ENCODE measurements around the gene ACSS1.
A peak's percentile ranks its signal among the peaks of the same experiment; 100 is the strongest.

The ACSS1 gene

DNA sequence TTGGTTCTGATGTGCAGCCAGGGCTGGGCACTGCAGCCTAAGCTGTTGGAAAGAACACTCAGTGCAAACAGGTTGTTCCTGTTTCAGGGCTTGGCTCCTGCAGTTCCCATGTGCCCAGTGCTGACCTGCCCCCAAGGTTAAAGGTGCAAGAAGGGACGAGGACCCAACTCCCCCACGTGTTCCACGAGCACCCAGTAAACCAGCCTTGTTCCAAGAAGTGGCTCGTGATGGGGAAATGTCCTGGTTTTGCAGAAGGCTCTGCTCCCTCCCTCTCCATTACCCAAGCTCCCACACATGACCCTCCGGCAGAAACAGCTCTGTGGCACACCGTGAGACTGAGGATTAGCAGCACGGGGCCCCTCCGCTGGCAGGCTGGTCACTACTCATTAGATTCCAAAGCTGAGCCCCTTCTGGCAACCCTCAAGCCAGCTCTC is 9.4 kb downstream of the ACSS1 start:
- peak in 2 of 58 donors; percentile 7 to 66 for DNase-seq

DNA sequence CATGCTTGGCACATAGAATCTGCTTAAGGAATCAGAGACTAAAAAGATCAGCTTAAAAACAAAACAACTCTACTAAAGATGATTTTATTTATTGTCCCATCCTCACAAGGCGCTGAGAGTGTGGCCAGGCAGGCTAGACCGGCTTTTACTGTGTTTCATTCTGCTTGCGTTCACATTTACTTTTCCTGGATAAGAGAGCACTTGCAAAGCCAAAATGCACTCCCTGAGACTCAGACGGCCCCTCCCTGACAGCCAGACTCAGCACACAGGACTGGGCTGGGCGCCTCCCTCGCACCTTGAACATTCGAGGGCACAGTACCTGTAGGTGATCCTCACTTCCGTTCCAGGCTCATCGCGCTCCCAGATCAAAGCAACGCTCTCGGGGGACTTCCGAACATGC is 10.2 kb downstream of the ACSS1 start:
- DNase-seq, result no peak

DNA sequence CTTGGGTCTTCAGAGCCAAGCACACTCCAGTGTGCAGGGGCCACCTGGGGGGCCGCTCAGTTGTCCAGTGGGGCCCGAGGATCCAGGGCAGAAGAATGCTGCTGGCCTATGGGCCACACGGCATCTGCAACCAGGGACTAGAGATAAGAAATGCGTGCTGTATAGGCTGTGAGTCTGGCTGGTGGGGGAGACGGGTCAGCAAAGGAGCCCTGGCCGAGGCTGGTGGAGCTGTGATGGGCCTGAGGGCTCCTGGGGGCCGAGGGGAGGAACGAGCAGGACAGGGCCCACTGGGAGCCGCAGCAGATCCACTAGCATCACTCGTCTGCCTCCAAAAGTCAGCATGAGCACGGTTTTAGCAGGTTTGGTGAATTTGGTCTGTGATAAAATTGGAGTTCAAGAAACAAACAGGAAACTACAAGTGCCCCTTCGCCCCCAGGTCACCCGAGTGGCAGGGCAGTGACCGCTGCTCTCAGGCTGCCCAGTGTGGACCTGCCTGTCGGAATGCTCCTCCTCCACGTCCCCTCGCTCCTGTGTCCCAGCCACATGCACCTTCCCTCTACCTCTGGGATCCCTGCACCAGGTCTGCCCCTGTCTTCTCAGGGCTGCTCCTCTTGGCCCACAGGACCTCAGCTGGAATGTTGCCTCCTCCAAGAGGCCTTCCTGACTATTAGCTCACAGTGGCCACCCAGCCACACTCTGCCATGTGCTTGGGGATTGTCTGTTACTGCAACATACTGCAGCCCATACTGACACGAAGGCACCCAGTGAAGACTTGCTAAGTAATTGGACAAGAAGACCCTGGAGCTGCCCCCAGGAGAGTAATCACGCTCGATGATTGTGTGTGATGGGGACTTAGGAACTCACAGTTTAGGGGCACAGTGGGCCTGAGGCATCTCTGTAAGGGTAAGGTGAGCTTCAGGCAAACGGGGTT is 10.9 kb downstream of the ACSS1 start:
- no peak for DNase-seq

DNA sequence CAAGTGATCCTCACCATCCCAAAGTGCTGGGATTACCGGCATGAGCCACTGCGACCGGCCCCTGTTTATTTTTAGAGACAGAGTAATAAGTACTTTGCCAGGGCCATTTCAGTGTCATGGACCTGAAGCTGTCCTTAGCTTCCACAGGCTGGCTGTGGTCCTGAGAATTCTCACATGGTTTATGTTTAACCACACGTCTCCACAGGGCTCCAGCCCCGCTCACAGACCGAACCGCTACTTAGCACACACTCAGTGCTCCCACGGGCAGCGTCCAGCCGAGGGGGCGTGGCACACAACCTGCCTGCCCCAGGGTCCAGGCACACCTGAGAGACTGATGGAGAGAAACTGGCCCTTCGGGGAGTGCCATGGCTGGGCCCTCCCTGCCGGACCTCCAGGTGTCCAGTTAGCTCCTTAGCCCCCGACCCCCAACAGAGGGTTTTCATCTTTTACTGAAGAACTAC is 11.7 kb downstream of the ACSS1 start:
- no peak for DNase-seq

DNA sequence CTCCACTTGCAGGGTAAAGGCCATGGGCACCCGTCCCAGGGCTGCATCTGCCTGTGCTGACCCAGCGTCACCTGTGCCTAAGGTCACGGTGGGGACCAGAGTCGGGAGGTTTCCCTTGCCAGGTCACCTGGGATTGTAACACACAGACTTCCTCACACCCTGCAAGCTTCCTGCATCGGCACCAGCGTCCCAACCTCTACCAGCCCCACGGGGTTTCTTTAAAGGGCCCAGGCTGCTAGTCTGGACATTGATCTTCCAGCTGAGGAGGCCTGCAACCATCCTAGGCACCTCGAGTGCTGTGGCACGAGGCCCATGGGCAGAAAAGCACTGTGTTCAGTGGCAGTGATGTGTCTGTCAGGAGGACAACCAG is 12.6 kb downstream of the ACSS1 start:
- no peak for DNase-seq

DNA sequence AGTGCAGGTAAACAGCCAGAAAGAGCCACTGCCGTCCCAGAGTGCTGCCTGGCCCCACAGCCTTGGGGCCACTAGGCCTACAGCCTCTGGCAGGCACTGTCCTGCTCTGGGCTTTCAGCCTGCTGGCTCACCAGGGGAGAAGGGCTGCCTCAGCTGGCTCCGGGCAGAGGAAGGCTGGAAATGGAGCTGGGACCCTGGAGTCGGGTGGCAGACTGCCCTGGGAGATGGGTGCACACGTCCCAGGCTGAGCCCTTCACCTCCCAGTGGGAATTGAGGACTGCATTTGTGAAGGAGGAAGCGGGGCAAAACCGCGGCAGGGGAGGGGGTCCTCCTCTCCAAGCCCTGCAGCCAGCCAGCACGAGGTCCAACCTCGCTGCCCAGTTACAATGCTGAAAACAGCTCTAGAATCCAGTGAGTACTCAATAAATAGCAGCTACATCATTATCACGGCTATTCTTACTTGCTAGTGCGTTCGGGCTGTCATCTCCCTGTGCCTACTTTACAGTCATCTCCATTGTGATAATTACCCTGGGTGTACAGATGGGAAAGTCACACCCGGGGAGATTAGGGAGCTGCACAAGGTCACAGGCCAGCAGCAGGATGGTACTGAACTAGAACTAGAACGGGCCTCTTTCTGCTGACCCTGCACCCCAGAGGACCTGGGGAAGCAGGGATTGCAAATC is 13.1 kb downstream of the ACSS1 start:
- DNase-seq, result peak in 44 of 58 donors; percentile 32 to 86 (median 59)

DNA sequence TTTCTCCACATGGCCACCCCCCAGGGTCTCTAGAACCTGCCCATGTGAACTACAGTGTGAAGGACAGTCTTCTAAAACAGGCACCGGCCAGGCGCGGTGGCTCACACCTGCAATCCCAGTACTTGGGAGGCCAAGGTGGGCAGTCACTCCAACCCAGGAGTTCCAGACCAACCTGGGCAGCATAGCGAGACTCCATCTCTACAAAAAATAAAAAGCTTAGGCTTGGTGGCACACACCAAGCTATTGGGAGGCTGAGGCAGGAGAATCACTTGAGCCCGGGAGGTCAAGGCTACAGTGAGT is 13.7 kb downstream of the ACSS1 start:
- no peak for DNase-seq

DNA sequence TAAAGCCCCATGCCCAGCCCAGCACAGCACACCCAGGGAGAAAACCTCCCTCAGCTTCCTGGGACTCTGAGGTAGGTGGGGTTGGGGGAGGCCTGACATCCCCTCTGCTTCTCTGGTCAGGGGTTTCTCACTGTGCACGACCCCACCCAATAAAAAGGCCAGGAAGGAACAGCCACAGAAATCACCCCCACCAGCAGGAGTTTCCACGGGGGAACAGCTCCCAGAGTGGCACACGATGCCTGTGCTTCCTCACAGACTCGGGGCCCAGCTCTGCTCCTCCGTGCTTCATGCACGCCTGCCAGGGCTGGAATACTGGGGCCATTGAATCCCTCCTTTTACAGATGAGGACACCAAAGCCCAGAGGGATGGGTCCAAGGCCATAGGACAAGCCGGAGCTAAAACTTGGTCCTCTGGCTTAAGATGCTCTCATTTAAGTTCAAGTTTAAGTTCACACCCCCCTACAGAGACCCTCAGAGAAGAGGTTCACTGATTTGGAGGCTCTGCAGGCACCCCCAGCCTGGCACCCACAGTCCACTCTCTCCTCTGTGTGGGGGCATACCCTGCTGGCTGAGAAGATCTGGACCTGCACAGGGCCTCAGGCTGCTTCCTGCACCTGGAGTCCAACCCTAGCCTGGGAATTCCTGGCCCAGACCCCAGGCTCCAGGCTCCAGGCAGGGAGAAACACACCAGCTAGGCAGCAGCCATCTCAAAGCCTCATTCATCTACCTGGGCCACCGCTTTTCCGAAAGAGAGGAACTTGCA is 14.3 kb downstream of the ACSS1 start:
- no peak for DNase-seq

DNA sequence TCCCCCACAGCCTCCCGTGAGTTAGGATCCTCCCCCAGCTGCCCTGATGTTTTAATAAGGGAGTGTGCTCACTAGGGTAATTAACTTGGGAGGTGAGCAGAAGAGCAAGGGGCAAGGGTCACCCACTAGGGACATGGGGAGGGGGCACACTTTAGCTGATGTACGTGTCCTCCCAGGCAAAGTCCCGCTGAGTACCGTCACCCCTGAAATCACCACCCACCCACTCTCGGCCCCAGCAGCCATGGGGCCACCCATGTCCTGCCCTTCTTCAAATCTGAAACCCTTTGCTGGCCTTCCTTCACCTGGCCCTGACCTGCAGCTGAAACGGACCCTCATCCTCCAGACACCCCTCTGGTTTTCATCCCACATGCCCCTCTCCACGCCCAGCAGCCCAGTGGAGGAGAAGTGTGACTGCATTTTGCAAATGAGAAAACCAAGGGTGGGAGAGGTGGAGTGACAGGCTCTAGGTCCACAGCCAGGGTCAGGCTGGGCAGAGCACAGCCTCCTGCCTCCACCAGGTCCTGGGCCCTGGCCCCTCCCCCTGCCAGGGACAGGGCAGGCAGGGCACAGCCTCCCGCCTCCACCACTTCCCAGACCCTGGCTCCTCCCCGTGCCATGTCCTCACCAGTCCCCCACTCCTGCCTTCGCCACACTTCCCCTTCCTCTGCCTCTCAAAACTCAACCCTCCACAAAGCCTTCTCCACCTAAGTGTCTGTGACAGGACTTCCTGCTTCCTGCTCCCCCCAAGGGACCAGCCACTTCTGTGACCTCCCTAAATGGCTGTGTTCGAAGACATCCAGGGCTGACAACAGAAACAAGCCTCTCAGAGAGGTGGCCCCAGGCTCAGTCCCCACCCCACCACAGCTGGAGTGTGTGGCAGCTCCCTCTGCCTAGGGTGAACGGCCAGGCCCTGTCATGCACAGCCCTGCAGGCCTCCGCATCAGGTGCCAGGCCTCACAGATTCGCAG is 15.1 kb downstream of the ACSS1 start:
- DNase-seq, result peak in 15 of 58 donors; percentile 26 to 57 (median 34)

DNA sequence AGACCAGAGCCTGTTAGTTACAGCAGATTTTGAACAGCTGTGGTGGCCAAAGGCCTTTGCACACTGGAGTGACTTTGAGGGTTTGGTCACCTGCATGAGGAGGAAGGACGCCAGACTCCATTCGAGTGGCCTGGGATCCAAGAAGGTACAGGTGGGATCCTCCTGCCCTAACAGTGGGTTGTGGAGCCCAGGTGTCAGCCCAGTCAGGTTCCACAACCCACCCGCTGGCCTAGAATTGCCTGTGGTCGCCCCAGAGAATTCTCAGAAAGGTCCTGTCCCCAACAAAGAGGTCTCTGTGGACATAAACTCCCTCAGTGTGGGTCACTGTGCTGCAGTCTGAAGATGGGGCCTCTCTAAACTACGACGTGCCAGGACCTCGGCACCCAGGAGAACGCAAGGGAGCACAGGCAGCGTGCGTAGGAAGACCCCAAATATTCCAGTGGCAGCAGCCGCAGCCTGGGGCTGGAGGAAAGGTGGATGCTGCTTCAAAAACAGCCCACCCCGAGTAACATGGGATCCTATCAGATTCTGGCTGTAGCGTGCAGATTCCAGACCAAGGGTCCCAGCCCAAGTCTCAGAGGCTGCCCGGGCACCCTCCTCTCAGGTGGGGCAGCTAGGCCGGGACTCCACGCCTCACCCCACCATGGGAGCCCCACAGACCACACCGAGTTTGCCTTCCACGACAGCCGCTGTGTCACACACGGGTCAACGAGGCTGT is 16.0 kb downstream of the ACSS1 start:
- no peak for DNase-seq

DNA sequence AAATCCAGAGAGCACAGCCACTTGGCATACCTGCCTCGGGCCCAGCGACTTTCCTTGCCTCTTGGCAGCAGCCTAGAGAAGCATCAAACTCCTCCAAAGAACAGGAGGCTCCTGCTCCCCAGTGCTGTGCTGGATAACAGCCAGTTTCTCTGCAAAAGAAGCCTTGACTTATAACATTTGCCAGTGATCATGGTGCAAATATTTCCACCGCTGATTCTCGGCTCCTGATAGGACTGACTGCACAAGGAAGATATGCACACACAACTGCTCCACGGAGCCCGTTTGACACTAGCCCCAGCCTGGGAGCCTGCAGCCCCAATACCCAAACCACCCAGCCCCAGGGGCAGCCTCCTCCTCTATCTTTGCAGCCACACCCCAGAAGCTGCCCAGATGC is 17.5 kb downstream of the ACSS1 start:
- peak in 3 of 58 donors; percentile 60 to 82 (median 62) for DNase-seq

DNA sequence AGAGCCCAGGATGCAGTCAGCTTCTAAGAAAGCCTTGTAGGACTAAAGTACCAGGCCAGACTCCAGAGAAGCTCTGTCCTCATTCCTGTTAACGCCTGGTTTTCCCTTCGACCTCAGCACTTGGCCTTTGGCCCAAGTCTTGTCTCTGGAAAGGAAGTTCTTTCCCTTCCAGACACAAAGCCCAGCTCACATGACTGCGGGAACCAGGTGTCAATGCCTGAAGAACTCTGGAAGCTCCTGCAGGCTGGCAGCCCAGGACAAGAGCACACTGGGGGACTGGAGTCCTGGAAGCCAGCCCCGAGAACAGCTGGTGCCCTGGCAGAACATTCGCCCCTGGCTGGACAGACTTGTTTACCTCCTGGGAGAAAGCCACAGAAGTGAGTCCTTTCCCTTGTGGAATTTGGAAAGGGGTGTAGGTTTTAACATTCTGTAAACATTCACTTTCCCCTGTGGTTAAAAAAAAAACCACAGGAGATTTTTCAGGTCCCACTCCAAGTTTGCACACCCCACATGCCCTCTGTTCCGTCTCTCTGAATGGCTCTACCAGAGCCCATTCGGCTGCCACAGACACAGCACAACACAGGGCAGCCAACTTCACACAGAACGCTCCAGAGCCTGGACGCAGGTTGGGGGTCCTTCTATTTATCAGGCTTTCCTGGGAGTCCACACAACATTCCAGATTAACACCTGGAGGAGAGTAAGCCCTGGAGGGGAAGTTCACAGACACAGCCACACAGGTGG is 18.1 kb downstream of the ACSS1 start:
- DNase-seq, result peak in 56 of 58 donors; percentile 22 to 94 (median 78)

DNA sequence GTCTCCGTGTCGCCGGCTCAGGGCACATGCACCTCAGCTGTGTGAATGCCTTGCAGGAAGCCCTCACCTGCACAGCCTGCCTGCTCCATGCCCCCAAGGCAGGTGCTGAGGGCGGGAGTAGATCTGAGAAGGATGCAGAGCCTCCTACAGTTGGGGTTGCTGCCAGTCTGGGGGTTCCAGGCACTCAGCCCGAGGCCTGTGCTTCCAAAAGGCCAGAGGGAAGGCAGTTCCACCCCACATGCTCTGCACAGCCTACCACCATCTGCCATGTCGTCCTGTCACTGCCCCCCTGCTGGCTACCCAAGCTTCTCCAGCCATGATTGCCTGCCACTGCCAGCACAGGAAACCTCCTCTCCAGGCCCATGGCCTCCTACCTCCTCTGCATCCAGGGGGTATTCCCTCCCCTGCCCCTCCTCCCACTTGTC is 19.3 kb downstream of the ACSS1 start:
- DNase-seq, result no peak

DNA sequence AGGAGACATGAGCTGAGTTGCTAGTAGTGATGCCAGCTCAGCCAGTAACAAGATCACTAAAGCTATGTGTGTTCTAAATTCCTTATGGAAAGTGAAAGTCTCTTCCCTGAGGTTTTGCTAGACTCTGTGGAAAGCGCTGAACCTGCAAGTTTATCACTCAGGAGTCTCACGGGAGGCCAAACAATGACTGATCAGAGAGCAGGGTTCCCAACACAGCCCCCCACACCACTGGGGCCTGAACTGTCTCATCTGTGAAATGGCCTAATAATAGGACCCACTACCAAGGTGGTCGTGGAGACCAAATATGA is 19.9 kb downstream of the ACSS1 start:
- DNase-seq, result no peak

DNA sequence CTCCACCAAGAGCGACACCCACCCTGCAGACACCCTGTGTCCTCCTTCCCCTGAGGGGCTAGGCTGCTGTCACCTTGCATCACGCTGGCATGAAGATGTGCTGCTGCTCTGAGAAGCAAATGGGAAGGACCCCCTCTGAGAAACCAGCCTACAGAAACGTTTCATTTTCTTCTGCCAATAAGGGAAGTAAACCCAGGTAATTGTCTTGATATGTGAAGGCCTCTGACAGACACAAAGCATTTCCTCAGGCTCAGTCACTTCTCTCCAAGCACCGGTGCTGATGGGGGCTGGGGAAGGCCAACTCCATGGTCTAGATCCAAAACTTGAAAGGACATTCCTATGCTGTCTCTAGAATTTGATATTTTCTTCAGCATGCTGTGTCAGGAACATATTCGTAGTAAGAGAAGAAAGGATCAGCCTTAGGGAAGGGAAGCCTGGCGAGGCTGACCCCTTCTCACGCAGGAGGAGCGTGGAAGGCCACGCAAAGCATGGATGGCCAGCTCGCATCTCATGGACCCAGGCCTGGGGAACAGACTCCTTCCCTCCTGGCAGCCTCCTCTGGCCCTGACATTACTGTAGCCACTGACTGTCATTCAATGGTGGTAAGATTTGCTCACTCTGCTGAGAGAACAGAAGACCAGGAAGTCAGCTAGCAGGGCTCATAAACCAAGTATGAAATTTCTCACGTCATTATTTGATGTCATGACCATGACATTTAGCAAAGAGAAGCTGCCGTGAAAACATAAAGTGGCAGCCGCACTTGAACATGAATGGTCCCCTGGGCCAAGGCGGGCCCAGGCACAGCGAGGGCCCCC is 20.4 kb downstream of the ACSS1 start:
- DNase-seq, result no peak

DNA sequence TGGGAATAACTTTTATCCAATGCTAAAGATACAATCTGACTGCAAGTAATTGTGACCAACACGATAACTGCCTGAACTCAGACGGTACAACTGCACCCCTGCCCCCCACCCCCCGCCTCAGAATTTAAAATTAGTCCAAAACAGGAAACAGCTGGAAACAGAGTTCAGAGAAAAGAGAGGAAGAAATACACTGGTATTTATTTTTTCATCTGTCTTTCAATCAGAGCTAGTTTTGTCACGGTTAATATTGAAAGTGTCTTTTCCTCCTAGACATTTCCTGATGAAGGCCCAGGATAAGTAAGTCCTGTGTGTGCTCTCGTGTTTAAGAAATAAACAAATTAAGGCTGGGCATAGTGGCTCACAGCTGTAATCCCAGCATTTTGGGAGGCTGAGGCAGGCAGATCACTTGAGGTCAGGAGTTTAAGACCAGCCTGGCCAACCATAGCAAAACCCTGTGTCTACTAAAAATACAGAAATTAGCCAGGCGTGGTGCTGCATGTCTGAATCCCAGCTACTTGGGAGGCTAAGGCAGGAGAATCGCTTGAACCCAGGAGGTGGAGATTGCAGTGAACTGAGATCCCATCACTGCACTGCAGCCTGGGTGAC is 21.5 kb downstream of the ACSS1 start:
- no peak for DNase-seq

DNA sequence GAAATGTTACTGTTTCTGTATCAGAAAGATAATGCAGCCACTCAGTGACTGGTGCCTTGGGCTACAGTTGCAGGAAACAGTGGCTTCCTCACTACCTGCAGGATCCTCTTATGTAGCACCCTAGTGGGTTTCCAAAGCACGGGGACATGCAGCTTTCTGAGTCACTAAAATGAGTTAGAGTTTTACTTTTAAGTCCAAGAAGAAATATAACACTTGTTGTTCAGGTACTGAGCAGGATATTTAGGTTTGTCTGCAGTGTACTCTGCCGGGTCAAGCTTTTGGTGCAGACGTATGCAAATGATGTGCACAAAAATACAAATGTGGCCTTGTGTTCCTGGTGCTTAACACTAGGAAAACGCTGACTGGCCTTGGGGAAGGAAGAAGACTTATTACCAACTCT is 22.0 kb downstream of the ACSS1 start:
- no peak for DNase-seq

DNA sequence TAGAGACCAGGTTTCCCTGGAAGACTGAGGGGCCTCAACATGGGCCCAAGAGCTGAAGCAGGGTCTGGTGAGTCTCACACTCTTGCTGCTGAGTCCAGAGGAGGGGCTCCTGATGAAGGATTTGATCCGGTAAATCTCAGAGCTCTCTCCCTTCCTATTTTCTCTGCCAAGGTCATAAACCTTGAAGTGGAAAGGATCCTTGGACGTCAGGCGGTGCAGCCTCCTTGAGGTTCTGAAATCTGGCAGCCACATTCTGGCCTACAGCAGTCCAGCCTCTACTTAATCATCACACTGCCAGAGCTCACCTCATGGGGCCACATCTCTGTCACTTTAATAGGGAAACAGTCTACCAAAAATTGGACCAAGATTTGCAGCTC is 24.0 kb downstream of the ACSS1 start:
- DNase-seq, result no peak
